GM19239 (cell line): ENCODE data around the gene HOATZ.

ENCODE experiments used
- DNase-seq: peaks from one replicate; pipeline ENCODE4 v3.0.0; 2011; ENCODE audit warnings: low spot score; ENCODE audit not compliant: insufficient read length
- FAIRE-seq: peaks from 2 replicates; lab custom pipeline; 2011; peaks lifted over from hg19 to GRCh38; lab: Jason Lieb, UNC

HOATZ gene

GRCh38 chr11:111573821-111574249, 59.3 kb downstream of the HOATZ start:
- FAIRE-seq (no peak), DNase-seq (no peak)

DNA sequence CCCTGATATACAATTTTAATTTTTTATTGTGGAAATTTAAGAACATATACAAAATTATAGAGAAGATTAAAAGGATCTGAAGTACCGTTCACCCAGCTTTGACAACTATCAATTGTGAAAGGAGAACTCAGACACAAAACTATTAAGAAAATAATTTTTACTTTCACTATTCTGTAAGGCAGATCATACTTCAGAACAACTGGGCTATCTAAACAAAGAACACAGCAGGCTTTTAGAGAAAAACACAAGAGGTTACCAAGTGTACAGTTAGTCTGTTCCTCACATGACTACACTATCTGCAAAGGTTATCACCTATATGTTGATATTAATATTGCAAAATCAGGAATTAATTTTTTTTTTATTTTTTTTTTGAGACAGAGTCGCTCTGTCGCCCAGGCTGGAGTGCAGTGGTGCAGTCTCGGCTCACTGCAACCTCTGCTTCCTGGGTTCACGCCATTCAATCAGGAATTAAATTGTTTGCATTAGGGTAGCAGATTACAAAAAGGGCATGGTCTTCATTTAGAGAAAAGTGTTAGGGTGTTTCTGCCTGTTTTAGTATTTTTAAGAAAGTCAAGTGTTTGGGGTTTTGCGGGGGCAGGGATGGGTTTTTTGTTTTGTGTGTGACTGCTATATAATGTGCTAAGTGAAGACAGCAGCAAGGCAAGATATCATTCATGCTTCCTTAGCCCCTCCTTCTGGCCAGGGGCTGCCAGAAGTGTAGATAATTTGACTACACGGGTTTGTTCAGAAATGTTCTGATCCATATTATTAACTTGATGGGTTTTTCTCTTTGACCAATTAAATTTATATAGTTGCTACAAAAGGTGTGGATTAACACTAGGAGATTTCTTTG, 60.0 kb downstream of the HOATZ start:
- FAIRE-seq, result no peak
- DNase-seq, result no peak

DNA sequence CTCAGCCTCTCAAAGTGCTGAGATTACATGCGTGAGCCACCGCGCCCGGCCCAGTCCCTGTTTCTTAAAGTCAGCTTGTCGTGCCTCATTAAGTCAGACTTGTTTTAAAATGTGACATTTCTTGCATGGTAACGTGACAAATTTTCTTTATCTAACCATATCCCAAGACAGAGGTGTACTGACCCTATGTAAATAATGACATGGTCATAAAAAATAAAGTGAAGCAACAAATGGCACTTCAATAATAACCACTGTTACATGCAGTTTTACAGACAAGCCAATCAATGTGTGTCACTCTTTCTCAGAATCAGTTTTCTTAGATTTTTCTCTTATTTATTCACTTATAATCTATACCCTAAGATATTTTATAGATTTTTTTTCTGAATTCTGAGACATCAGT, 61.2 kb downstream of the HOATZ start:
- FAIRE-seq, result no peak
- DNase-seq, result no peak

DNA sequence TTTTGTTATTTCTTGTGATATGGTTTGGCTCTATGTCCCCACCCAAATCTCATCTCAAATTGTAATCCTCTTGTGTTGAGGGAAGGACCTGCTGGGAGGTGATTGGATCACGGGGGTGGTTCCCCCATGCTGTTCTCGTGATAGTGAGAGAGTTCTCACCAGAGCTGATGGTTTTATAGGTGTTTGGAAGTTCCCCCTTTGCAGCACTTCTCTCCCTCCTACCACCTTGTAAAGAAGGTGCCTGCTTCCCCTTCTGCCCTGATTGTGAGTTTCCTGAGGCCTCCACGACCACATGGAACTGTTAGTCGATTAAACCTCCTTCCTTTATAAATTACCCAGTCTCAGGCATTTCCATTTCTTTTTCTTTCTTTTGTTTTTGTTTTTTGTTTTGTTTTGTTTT, 63.2 kb downstream of the HOATZ start:
- FAIRE-seq (no peak), DNase-seq (no peak)

- FAIRE-seq, result no peak
- DNase-seq, result no peak
Observed at GRCh38 chr11:111581341-111581740, 66.8 kb downstream of the HOATZ start.

DNA sequence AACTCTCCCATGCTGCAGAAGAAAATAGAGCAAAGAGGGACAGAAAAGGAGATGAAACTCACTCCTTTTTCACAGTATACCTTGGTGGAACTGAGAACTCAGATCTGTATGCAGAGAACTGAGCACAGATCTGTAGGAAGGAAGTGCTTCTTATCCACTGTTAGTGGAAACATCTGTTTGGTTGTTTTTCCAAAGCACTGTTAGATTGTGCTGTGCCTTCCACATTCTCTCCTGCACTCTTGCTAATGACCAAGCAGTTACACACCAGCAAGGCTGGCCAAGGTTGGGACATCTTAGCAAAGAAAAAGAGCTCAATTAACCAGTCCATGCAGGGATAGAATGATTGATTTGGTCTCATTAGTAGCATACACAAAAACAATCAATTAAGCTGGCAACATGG, 67.6 kb downstream of the HOATZ start:
- FAIRE-seq, result no peak
- DNase-seq, result no peak

DNA sequence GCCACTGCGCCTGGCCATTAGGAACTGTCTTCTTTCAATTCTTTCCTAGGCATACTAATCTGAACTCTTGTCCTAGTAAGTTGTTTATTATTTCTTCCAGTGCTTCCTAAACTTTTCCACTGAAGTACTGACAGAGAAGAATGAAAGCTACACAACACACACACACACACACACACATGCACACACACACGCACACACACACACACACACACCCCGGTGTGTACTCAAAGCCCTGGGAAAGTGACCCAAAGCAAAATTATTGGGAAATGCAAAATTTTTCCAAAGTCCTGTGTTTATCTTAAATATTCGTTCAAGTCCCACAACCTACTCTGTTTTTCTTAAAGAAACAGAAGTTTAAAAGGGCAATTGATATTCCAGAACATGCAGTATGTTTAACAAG, 68.3 kb downstream of the HOATZ start:
- FAIRE-seq (no peak), DNase-seq (no peak)

GRCh38 chr11:111585371-111585770, 70.8 kb downstream of the HOATZ start:
- DNase-seq (no peak), FAIRE-seq (no peak)

- FAIRE-seq (peak; percentile 53), DNase-seq (no peak)
Observed at GRCh38 chr11:111586388-111586831, 71.8 kb downstream of the HOATZ start.
